ENCODE results near the gene DFFA. TPM values are rescaled to one million over a fixed set of nuclear protein-coding genes. Genes with fewer than 3 reads are reported as not detected.
"Not testable (repeated sequence)": the region's sequence is repeated elsewhere in the genome, so short reads cannot be mapped to it uniquely, and the experiment has no call there.

DFFA gene
- total RNA-seq, 1 experiment from 2014 or later: 40.6 TPM

- DNase-seq (ENCODE audit: low read depth in 1 of 2, low spot score in 2 of 2): no peak
These were observed 2.3 kb downstream of the DFFA start for GRCh38 chr1:10470043-10470442.

GRCh38 chr1:10467078-10467477 lies 5.3 kb downstream of the DFFA start:
- Histone ChIP-seq H3K27me3 (replicated peaks) (no peaks in the 10 kb centered on the region), H3K36me3 (peaks cover 64% of the 10 kb centered on the region), H3K4me1 (replicated peaks) (peaks cover 9% of the 10 kb centered on the region), H3K9me3 (replicated peaks) (no peaks in the 10 kb centered on the region), H3K27ac (no peak overlapping the region), H3K4me3 (no peak overlapping the region)
- DNase-seq (ENCODE audit: low read depth in 1 of 2, low spot score in 2 of 2): no peak

More at GRCh38 chr1:10470043-10470442, 2.3 kb downstream of the DFFA start:
- no peak overlapping the region for H3K27ac ChIP-seq
- H3K4me3 ChIP-seq: no peak overlapping the region
- H3K36me3 ChIP-seq: peaks cover 37% of the 10 kb centered on the region
- no peaks in the 10 kb centered on the region for H3K27me3 ChIP-seq (replicated peaks)
- no peaks in the 10 kb centered on the region for H3K9me3 ChIP-seq (replicated peaks)
- H3K4me1 ChIP-seq (replicated peaks): peaks cover 12% of the 10 kb centered on the region

- Histone ChIP-seq H3K4me3 (no peak overlapping the region), H3K4me1 (replicated peaks) (peaks cover 6% of the 10 kb centered on the region), H3K9me3 (replicated peaks) (no peaks in the 10 kb centered on the region), H3K27ac (no peak overlapping the region), H3K36me3 (peaks cover 47% of the 10 kb centered on the region), H3K27me3 (replicated peaks) (no peaks in the 10 kb centered on the region)
- peak in 1 of 2 experiments; percentile 29 for DNase-seq (ENCODE audit: low read depth in 1 of 2, low spot score in 2 of 2)
These were observed 13.1 kb downstream of the DFFA start for GRCh38 chr1:10459184-10459583.

- H3K4me3 ChIP-seq: no peak overlapping the region
- H3K27ac ChIP-seq: no peak overlapping the region
- no peaks in the 10 kb centered on the region for H3K9me3 ChIP-seq (replicated peaks)
- H3K36me3 ChIP-seq: peaks cover 37% of the 10 kb centered on the region
- DNase-seq (ENCODE audit: low read depth in 1 of 2, low spot score in 2 of 2): no peak
- peaks cover 6% of the 10 kb centered on the region for H3K4me1 ChIP-seq (replicated peaks)
- H3K27me3 ChIP-seq (replicated peaks): no peaks in the 10 kb centered on the region
These were observed 14.5 kb downstream of the DFFA start for GRCh38 chr1:10457875-10458274.

- H3K9me3 ChIP-seq (replicated peaks); H3K27me3 ChIP-seq (replicated peaks); H3K27ac ChIP-seq; H3K4me3 ChIP-seq; H3K4me1 ChIP-seq (replicated peaks); DNase-seq (ENCODE audit: low read depth in 1 of 2, low spot score in 2 of 2): not testable (repeated sequence)
- H3K36me3 ChIP-seq: peaks cover 33% of the 10 kb centered on the region
These were observed 14.9 kb downstream of the DFFA start for GRCh38 chr1:10457462-10457861.

GRCh38 chr1:10456661-10457060 lies 15.7 kb downstream of the DFFA start:
- H3K36me3 ChIP-seq: peaks cover 27% of the 10 kb centered on the region
- peaks cover 7% of the 10 kb centered on the region for H3K4me1 ChIP-seq (replicated peaks)
- H3K27ac ChIP-seq: no peak overlapping the region
- H3K4me3 ChIP-seq: no peak overlapping the region
- H3K27me3 ChIP-seq (replicated peaks): no peaks in the 10 kb centered on the region
- DNase-seq (ENCODE audit: low read depth in 1 of 2, low spot score in 2 of 2): no peak
- no peaks in the 10 kb centered on the region for H3K9me3 ChIP-seq (replicated peaks)

- no peak for DNase-seq (ENCODE audit: low read depth in 1 of 2, low spot score in 2 of 2)
- H3K27me3 ChIP-seq (replicated peaks): no peaks in the 10 kb centered on the region
- no peak overlapping the region for H3K27ac ChIP-seq
- H3K4me3 ChIP-seq: no peak overlapping the region
- no peaks in the 10 kb centered on the region for H3K9me3 ChIP-seq (replicated peaks)
- peaks cover 24% of the 10 kb centered on the region; the same call in 1 of the 2 replicates for H3K36me3 ChIP-seq
- peaks cover 13% of the 10 kb centered on the region for H3K4me1 ChIP-seq (replicated peaks)
These were observed 16.3 kb downstream of the DFFA start for GRCh38 chr1:10456048-10456447.

GRCh38 chr1:10451287-10451686 lies 21.0 kb downstream of the DFFA start:
- Histone ChIP-seq H3K4me1 (replicated peaks) (peaks cover 11% of the 10 kb centered on the region), H3K9me3 (replicated peaks) (no peaks in the 10 kb centered on the region), H3K27ac (no peak overlapping the region), H3K4me3 (no peak overlapping the region), H3K27me3 (replicated peaks) (no peaks in the 10 kb centered on the region), H3K36me3 (no peaks in the 10 kb centered on the region)
- peak; percentile 33 to 50 for DNase-seq (ENCODE audit: low read depth in 1 of 2, low spot score in 2 of 2)

GRCh38 chr1:10450836-10451235 lies 21.5 kb downstream of the DFFA start:
- Histone ChIP-seq H3K36me3 (no peaks in the 10 kb centered on the region), H3K4me1 (replicated peaks) (peaks cover 11% of the 10 kb centered on the region), H3K27me3 (replicated peaks) (no peaks in the 10 kb centered on the region), H3K9me3 (replicated peaks) (no peaks in the 10 kb centered on the region), H3K27ac (no peak overlapping the region), H3K4me3 (no peak overlapping the region)
- no peak for DNase-seq (ENCODE audit: low read depth in 1 of 2, low spot score in 2 of 2)

GRCh38 chr1:10450156-10450814 lies 22.0 kb downstream of the DFFA start:
- no peak overlapping the region for H3K4me3 ChIP-seq
- no peaks in the 10 kb centered on the region for H3K9me3 ChIP-seq (replicated peaks)
- no peaks in the 10 kb centered on the region for H3K27me3 ChIP-seq (replicated peaks)
- no peaks in the 10 kb centered on the region for H3K36me3 ChIP-seq
- no peak overlapping the region for H3K27ac ChIP-seq
- no peak for DNase-seq (ENCODE audit: low read depth in 1 of 2, low spot score in 2 of 2)
- peaks cover 11% of the 10 kb centered on the region for H3K4me1 ChIP-seq (replicated peaks)

- H3K9me3 ChIP-seq (replicated peaks): no peaks in the 10 kb centered on the region
- H3K27ac ChIP-seq: no peak within 1 kb of the TSS
- H3K4me3 ChIP-seq: no peak within 1 kb of the TSS
- peaks cover 11% of the 10 kb centered on the region for H3K4me1 ChIP-seq (replicated peaks)
- no peaks in the 10 kb centered on the region for H3K27me3 ChIP-seq (replicated peaks)
- no peaks in the 10 kb centered on the region; the same call in 1 of the 2 replicates for H3K36me3 ChIP-seq
- no peak for DNase-seq (ENCODE audit: low read depth in 1 of 2, low spot score in 2 of 2)
These were observed 22.6 kb downstream of the DFFA start, which contains the start of gene CORT for GRCh38 chr1:10449751-10450150. Gene CORT (plus strand): TSS chr1:10450031. CDS start chr1:10450224, 193 bp downstream.

- H3K4me1 ChIP-seq (replicated peaks): peaks cover 11% of the 10 kb centered on the region
- no peak overlapping the region for H3K4me3 ChIP-seq
- no peaks in the 10 kb centered on the region for H3K27me3 ChIP-seq (replicated peaks)
- H3K9me3 ChIP-seq (replicated peaks): no peaks in the 10 kb centered on the region
- no peak overlapping the region for H3K27ac ChIP-seq
- no peaks in the 10 kb centered on the region; the same call in 1 of the 2 replicates for H3K36me3 ChIP-seq
- DNase-seq (ENCODE audit: low read depth in 1 of 2, low spot score in 2 of 2): no peak
These were observed 25.4 kb downstream of the DFFA start for GRCh38 chr1:10446790-10447422.

GRCh38 chr1:10444795-10445397 lies 27.4 kb downstream of the DFFA start:
- no peak overlapping the region for H3K27ac ChIP-seq
- no peak overlapping the region for H3K4me3 ChIP-seq
- peaks cover 3% of the 10 kb centered on the region; the same call in 1 of the 2 replicates for H3K36me3 ChIP-seq
- H3K27me3 ChIP-seq (replicated peaks): no peaks in the 10 kb centered on the region
- H3K9me3 ChIP-seq (replicated peaks): no peaks in the 10 kb centered on the region
- DNase-seq (ENCODE audit: low read depth in 1 of 2, low spot score in 2 of 2): no peak
- no peaks in the 10 kb centered on the region for H3K4me1 ChIP-seq (replicated peaks)

GRCh38 chr1:10444248-10444647 lies 28.1 kb downstream of the DFFA start:
- no peaks in the 10 kb centered on the region for H3K9me3 ChIP-seq (replicated peaks)
- H3K27me3 ChIP-seq (replicated peaks): no peaks in the 10 kb centered on the region
- peaks cover 3% of the 10 kb centered on the region; the same call in 1 of the 2 replicates for H3K36me3 ChIP-seq
- H3K27ac ChIP-seq: no peak overlapping the region
- no peak overlapping the region for H3K4me3 ChIP-seq
- no peak for DNase-seq (ENCODE audit: low read depth in 1 of 2, low spot score in 2 of 2)
- peaks cover under 1% of the 10 kb centered on the region; the same call in 1 of the 2 replicates for H3K4me1 ChIP-seq (replicated peaks)

Measured in SJSA1 (cell line).